Keratinocyte (primary cell): ENCODE measurements around the gene WNT9B. TPM values are rescaled to one million over a fixed set of nuclear protein-coding genes. Genes with fewer than 3 reads are reported as not detected.

ENCODE experiments used
- DNase-seq: peaks from one replicate; pipeline ENCODE4 v3.0.0-alpha.2; 2011; ENCODE audit warnings: low read depth, missing footprints, low spot score
- FAIRE-seq: peaks from 2 replicates; lab custom pipeline; 2011; peaks lifted over from hg19 to GRCh38; lab: Jason Lieb, UNC
- H2AFZ ChIP-seq: 2 replicates; pipeline ENCODE4 v1.6.0; 2012; ENCODE audit warnings: low read length, control low read depth, inconsistent platforms; ENCODE audit not compliant: control insufficient read depth
- H3K27ac ChIP-seq: 2 replicates; pipeline ENCODE4 v1.5.1; 2011; ENCODE audit warnings: low read length; ENCODE audit not compliant: control insufficient read depth, insufficient read depth
- H3K27me3 ChIP-seq: 3 replicates; pipeline ENCODE4 v1.6.0; 2011; ENCODE audit warnings: low read length; ENCODE audit not compliant: control insufficient read depth, insufficient read depth; ENCODE audit errors: extremely low read depth
- H3K36me3 ChIP-seq, 2 experiments: 2 replicates in 1 of 2; 3 replicates in 1 of 2; pipeline ENCODE4 v1.5.1; 2011; ENCODE audit warnings: low read length in 2 of 2, mild to moderate bottlenecking in 1 of 2; ENCODE audit not compliant: control insufficient read depth in 2 of 2, insufficient read depth in 2 of 2; ENCODE audit errors: extremely low read depth in 1 of 2
- H3K4me1 ChIP-seq: 3 replicates; pipeline ENCODE4 v1.5.1; 2011; ENCODE audit warnings: low read length; ENCODE audit not compliant: control insufficient read depth, insufficient read depth; ENCODE audit errors: extremely low read depth
- H3K4me2 ChIP-seq: 3 replicates; pipeline ENCODE4 v1.6.0; 2011; ENCODE audit warnings: low read depth, low read length; ENCODE audit not compliant: control insufficient read depth, insufficient read depth; ENCODE audit errors: extremely low read depth
- H3K4me3 ChIP-seq, 3 experiments: fragments of 200-600 bp in 1 of 3; sonication (generic) in 1 of 3; 2 replicates in 2 of 3; 3 replicates in 1 of 3; pipeline ENCODE4 v1.5.1; 2011 to 2016; ENCODE audit warnings: low read length in 3 of 3, mild to moderate bottlenecking in 3 of 3, control low read depth in 2 of 3, inconsistent platforms in 1 of 3, low read depth in 1 of 3, mixed read lengths in 1 of 3, mixed run types in 1 of 3, moderate library complexity in 1 of 3; ENCODE audit not compliant: control insufficient read depth in 2 of 3, insufficient read depth in 2 of 3; ENCODE audit errors: extremely low read depth in 1 of 3
- H3K79me2 ChIP-seq: 2 replicates; pipeline ENCODE4 v1.6.0; 2012; ENCODE audit warnings: low read length; ENCODE audit not compliant: control insufficient read depth, insufficient read depth
- H3K9ac ChIP-seq: 3 replicates; pipeline ENCODE4 v1.6.0; 2011; ENCODE audit warnings: low read length; ENCODE audit not compliant: control insufficient read depth, insufficient read depth; ENCODE audit errors: extremely low read depth
- H3K9me1 ChIP-seq: 3 replicates; pipeline ENCODE4 v1.6.0; 2011; ENCODE audit warnings: low read length; ENCODE audit not compliant: control insufficient read depth, insufficient read depth; ENCODE audit errors: extremely low read depth
- H3K9me3 ChIP-seq: 2 replicates; pipeline ENCODE4 v1.5.1; 2012; ENCODE audit warnings: low read depth, low read length; ENCODE audit not compliant: control insufficient read depth
- H4K20me1 ChIP-seq: 3 replicates; pipeline ENCODE4 v1.6.0; 2011; ENCODE audit warnings: low read length; ENCODE audit not compliant: control insufficient read depth, insufficient read depth; ENCODE audit errors: extremely low read depth
- EZH2 ChIP-seq: IDR thresholded peaks from one replicate; pipeline ENCODE4 v1.6.1; 2012; ENCODE audit warnings: inconsistent platforms, mild to moderate bottlenecking, low read length, moderate library complexity
- dilution Hi-C: fragments of 300-500 bp; cut with MboI; formaldehyde crosslinking; loops from one replicate; pipeline ENCODE4 v1.7.0; 2020; ENCODE audit warnings: low sequenced_read_pairs; ENCODE audit not compliant: extremely low pct_ligation_motif_present
- polyA plus RNA-seq, 5 experiments: library from polyadenylated mRNA; depleted of rRNA in 3 of 5; stranded (reverse) in 3 of 5; stranded (forward) in 1 of 5; unstranded in 1 of 5; fragments of >200 nt; gene quantifications; 1 replicate in 1 of 5; 2 replicates in 3 of 5; 3 replicates in 1 of 5; pipeline versions ENCODE4 v1.2.1 to v1.2.3, GENCODE V29; 2011 to 2012; ENCODE audit warnings: missing spikeins in 2 of 5, low read depth in 1 of 5, low replicate concordance in 1 of 5
- small RNA-seq, 3 experiments: library from RNA; depleted of rRNA; stranded (forward); fragments of <200 nt; gene quantifications; one replicate each; pipeline ENCODE3, GENCODE V24; 2012; ENCODE audit warnings: low read depth in 3 of 3, low replicate concordance in 1 of 3; ENCODE audit not compliant: insufficient read length in 3 of 3

The WNT9B gene
- polyA plus RNA-seq, 1 donor (not counting 4 experiments of a cell fraction or from before 2014, with no cell fraction given) = not detected

- no peak overlapping the region for H2AFZ ChIP-seq
- no peak for FAIRE-seq
- no peak for TF ChIP-seq EZH2
- no peaks in the 10 kb centered on the region for H4K20me1 ChIP-seq
- H3K79me2 ChIP-seq = no peaks in the 10 kb centered on the region
- H3K4me3 ChIP-seq = no peak overlapping the region
- peaks cover 3% of the 10 kb centered on the region for H3K4me1 ChIP-seq
- H3K9me3 ChIP-seq = no peaks in the 10 kb centered on the region
- dilution Hi-C loops = no loop called here
- H3K27me3 ChIP-seq = no peaks in the 10 kb centered on the region
- H3K36me3 ChIP-seq = peaks cover 68% of the 10 kb centered on the region in 2 experiments
- H3K27ac ChIP-seq = no peak overlapping the region
- H3K9ac ChIP-seq = no peak overlapping the region
- no peak overlapping the region for H3K4me2 ChIP-seq
- no peaks in the 10 kb centered on the region for H3K9me1 ChIP-seq
- no peak for DNase-seq
Observed at GRCh38 chr17:46935658-46936266, 84.4 kb downstream of the WNT9B start.

Small RNA genes lying within 50 kb of the gene (small RNA-seq; reads per million reads assigned to genes)
- 0 reads per million in 3 experiments for gene RNU6ATAC3P

Other genes with a start within 250 kb of the WNT9B start
- gene WNT3, start 32.9 kb upstream of the WNT9B start, polyA plus RNA-seq = 1.9 to 2.8 TPM (median 2.0 TPM) in 3 replicates
- gene GOSR2, start 71.6 kb downstream of the WNT9B start, polyA plus RNA-seq = 48.6 to 52.4 TPM (median 51.8 TPM) in 3 replicates
- not detected in 3 replicates for gene RPRML, start 127.7 kb downstream of the WNT9B start, polyA plus RNA-seq